Breast epithelium (tissue), 4 donors: ENCODE data around the gene ZSWIM8. TPM values are rescaled to one million over a fixed set of nuclear protein-coding genes. Genes with fewer than 3 reads are reported as not detected.

ENCODE experiments used
- DNase-seq, 2 donors: peaks; one replicate each; pipeline ENCODE4 v3.0.0-alpha.2; 2019; ENCODE audit warnings: low spot score in 2 of 2
- H3K27ac ChIP-seq, 2 donors: fragments of 200-600 bp; sonication (generic) in 1 of 2; one replicate each; pipeline ENCODE4 v1.5.1; 2016 to 2019; ENCODE audit warnings: mild to moderate bottlenecking in 1 of 2
- H3K27me3 ChIP-seq, 2 donors: fragments of 200-600 bp; sonication (generic) in 1 of 2; one replicate each; pipeline versions ENCODE4 v1.5.1 to v1.6.0; 2017 to 2019; ENCODE audit warnings: control low read depth in 1 of 2, mild to moderate bottlenecking in 1 of 2
- H3K36me3 ChIP-seq: fragments of 200-600 bp; one replicate; pipeline ENCODE4 v1.5.1; 2019
- H3K4me1 ChIP-seq, 2 donors: fragments of 200-600 bp; sonication (generic); one replicate each; pipeline ENCODE4 v1.5.1; 2016 to 2019; ENCODE audit warnings: control low read depth in 1 of 2
- H3K4me3 ChIP-seq, 3 donors: fragments of 200-600 bp; sonication (generic); 1 replicate in 2 of 3; 2 replicates in 1 of 3; pipeline ENCODE4 v1.5.1; 2016 to 2019; ENCODE audit warnings: mild to moderate bottlenecking in 3 of 3, moderate library complexity in 2 of 3
- H3K9me3 ChIP-seq, 2 donors: fragments of 200-600 bp; sonication (generic) in 1 of 2; one replicate each; pipeline ENCODE4 v1.5.1; 2016 to 2019; ENCODE audit warnings: control low read depth in 1 of 2
- CTCF ChIP-seq, 3 donors: fragments of 450-650 bp; IDR thresholded peaks; one replicate each; pipeline ENCODE4 v1.5.1; 2016 to 2017; ENCODE audit warnings: antibody characterized with exemption in 3 of 3, mild to moderate bottlenecking in 3 of 3, moderate library complexity in 3 of 3
- POLR2A ChIP-seq: fragments of 450-650 bp; IDR thresholded peaks from one replicate; pipeline ENCODE4 v1.6.1; 2016; ENCODE audit warnings: antibody characterized with exemption, mild to moderate bottlenecking, moderate library complexity
- POLR2AphosphoS5 ChIP-seq, 3 donors: sonication (generic); formaldehyde crosslinking; IDR thresholded peaks; one replicate each; pipeline ENCODE4 v1.6.1; 2017; ENCODE audit warnings: antibody characterized with exemption in 3 of 3
- intact Hi-C: fragments of 100-400 bp; cut with DNase I; formaldehyde crosslinking; loops from one replicate; pipeline ENCODE4 v1.15.1; 2023; ENCODE audit warnings: low total_unique reads
- total RNA-seq, 3 donors: library from RNA; depleted of rRNA; stranded (reverse); fragments of >200 nt; gene quantifications; one replicate each; pipeline ENCODE4 v1.1.0, GENCODE V29; 2016

ZSWIM8 gene
- total RNA-seq, 3 donors from 2014 or later, result 79.2 to 87.8 (median 84.2) TPM

DNA sequence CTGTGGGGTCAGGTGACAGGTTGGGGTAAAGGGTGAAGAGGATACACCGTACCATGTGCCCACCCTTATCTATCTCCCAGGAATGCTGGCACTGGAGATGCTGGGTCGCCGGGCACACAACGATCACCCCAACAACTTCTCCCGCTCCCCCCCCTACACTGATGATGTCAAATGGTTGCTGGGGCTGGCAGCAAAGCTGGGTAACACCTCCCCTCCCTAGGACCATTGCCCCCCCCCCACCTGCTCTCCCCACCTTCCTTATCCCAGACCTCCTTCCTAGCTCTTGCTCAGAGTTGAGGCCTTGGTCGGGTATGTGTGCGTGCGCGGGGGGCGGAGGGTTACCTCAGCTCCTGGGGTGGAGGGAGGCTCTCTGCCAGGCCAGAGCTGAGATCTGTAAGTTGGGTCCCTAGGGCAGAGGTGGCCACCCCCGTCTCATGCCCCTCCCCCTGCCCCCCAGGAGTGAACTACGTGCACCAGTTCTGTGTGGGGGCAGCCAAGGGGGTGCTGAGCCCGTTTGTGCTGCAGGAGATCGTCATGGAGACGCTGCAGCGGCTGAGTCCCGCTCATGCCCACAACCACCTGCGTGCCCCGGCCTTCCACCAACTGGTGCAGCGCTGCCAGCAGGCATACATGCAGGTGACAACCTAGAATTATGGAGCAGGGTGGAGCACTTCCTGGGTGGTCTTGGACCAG lies 15.3 kb downstream of the ZSWIM8 start:
- intact Hi-C loops, result no loop called here
- no peak for DNase-seq
- TF ChIP-seq CTCF (IDR thresholded peaks at IDR 0.05) (no peak), POLR2AphosphoS5 (IDR thresholded peaks at IDR 0.05) (no peak), POLR2A (no peak)
- Histone ChIP-seq H3K4me3 (no peak overlapping the region), H3K4me1 (no peaks in the 10 kb centered on the region), H3K36me3 (peaks cover 6% of the 10 kb centered on the region), H3K27ac (no peak overlapping the region), H3K27me3 (no peaks in the 10 kb centered on the region), H3K9me3 (no peaks in the 10 kb centered on the region)

DNA sequence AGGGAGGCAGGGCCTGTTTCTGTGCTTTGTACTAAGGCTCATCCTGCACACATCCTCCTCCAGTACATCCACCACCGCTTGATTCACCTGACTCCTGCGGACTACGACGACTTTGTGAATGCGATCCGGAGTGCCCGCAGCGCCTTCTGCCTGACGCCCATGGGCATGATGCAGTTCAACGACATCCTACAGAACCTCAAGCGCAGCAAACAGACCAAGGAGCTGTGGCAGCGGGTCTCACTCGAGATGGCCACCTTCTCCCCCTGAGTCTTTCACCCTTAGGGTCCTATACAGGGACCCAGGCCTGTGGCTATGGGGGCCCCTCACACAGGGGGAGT lies 15.8 kb downstream of the ZSWIM8 start:
- Histone ChIP-seq H3K4me3 (no peak overlapping the region), H3K36me3 (peaks cover 6% of the 10 kb centered on the region), H3K9me3 (no peaks in the 10 kb centered on the region), H3K4me1 (no peaks in the 10 kb centered on the region), H3K27me3 (no peaks in the 10 kb centered on the region), H3K27ac (no peak overlapping the region)
- DNase-seq, result no peak
- intact Hi-C loops, result no loop called here
- peak in 1 of 3 donors; percentile 12 for TF ChIP-seq POLR2AphosphoS5 (IDR thresholded peaks at IDR 0.05)
- TF ChIP-seq CTCF (IDR thresholded peaks at IDR 0.05), result no peak

DNA sequence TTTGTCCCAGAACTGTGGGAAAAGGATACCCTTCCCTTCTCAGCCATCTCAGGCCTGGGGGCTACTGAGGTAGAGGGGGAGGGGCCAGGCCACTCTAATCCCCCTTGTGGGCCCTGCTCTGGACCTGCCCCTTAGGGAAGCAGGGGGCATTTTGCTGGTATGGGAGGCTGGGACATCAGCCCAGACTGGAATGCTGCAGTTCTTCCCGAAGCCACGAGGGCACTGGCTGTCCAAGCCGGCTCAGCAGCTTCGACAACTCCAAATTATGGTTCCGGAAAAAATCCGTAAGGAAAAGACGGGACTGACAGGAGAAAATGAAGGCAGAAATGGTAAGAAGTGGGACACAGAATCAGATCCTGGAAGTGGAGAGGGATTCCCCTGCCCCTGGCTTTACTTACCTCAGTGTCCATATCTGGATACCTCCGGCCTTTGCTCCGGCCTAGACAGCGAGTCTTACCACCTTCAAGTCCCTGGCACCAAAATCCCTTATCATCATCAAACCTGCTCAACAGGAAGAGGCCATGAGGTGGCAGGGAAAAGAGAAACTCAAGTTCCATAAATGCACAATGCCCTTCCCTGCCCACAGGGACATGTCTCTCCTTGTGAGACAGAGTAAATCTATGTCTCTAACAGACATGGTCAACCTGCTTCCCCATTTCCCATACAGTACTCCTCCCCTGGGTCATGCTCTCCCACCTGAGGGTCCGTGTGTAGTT lies 17.0 kb downstream of the ZSWIM8 start:
- intact Hi-C loops, result no loop called here
- Histone ChIP-seq H3K9me3 (no peaks in the 10 kb centered on the region), H3K4me3 (no peak overlapping the region), H3K27ac (peak overlapping the region; percentile 58 to 78), H3K36me3 (no peaks in the 10 kb centered on the region), H3K4me1 (no peaks in the 10 kb centered on the region), H3K27me3 (no peaks in the 10 kb centered on the region)
- DNase-seq, result no peak
- peak in 1 of 3 donors; percentile 34 for TF ChIP-seq CTCF (IDR thresholded peaks at IDR 0.05)
- TF ChIP-seq POLR2A, result no peak
- peak in 1 of 3 donors; percentile 44 for TF ChIP-seq POLR2AphosphoS5 (IDR thresholded peaks at IDR 0.05)

GRCh38 chr10:73803680-73804286 lies 18.4 kb downstream of the ZSWIM8 start:
- TF ChIP-seq POLR2A, result no peak
- no peak for TF ChIP-seq POLR2AphosphoS5 (IDR thresholded peaks at IDR 0.05)
- TF ChIP-seq CTCF (IDR thresholded peaks at IDR 0.05), result no peak
- Histone ChIP-seq H3K27me3 (no peaks in the 10 kb centered on the region), H3K36me3 (no peaks in the 10 kb centered on the region), H3K9me3 (no peaks in the 10 kb centered on the region), H3K4me1 (no peaks in the 10 kb centered on the region), H3K27ac (peak overlapping the region; percentile 58 to 78), H3K4me3 (no peak overlapping the region)
- DNase-seq, result no peak
- intact Hi-C loops, result no loop called here
